Fibroblast of skin of left quadriceps (primary cell): ENCODE data around the gene MGMT.

Experiments
- DNase-seq, 2 experiments: peaks; one replicate each; pipeline ENCODE4 v3.0.0-alpha.2; 2013; ENCODE audit warnings: low read depth in 2 of 2

Gene MGMT

GRCh38 chr10:129654461-129654860 is 187.4 kb downstream of the MGMT start:
- DNase-seq, result no peak

- no peak for DNase-seq
These were observed 188.1 kb downstream of the MGMT start for GRCh38 chr10:129655007-129655678.

- DNase-seq, result no peak
These were observed 188.6 kb downstream of the MGMT start for GRCh38 chr10:129655679-129656031.

- no peak for DNase-seq
These were observed 189.6 kb downstream of the MGMT start for GRCh38 chr10:129656642-129657041.

- no peak for DNase-seq
These were observed 190.4 kb downstream of the MGMT start for GRCh38 chr10:129657297-129658017.

GRCh38 chr10:129658376-129659072 is 191.5 kb downstream of the MGMT start:
- DNase-seq, result no peak

GRCh38 chr10:129659508-129660268 is 192.6 kb downstream of the MGMT start:
- DNase-seq, result peak in 1 of 2 experiments; percentile 8

- DNase-seq, result no peak
These were observed 193.5 kb downstream of the MGMT start for GRCh38 chr10:129660569-129660968.

- DNase-seq, result peak in 1 of 2 experiments; percentile 1
These were observed 195.4 kb downstream of the MGMT start for GRCh38 chr10:129662426-129662825.

- no peak for DNase-seq
These were observed 203.1 kb downstream of the MGMT start for GRCh38 chr10:129670124-129670523.

- DNase-seq, result no peak
These were observed 206.3 kb downstream of the MGMT start for GRCh38 chr10:129673292-129673691.

GRCh38 chr10:129675027-129675769 is 208.2 kb downstream of the MGMT start:
- DNase-seq, result no peak

- no peak for DNase-seq
These were observed 209.0 kb downstream of the MGMT start for GRCh38 chr10:129676014-129676413.

- no peak for DNase-seq
These were observed 210.4 kb downstream of the MGMT start for GRCh38 chr10:129677377-129677927.

GRCh38 chr10:129678186-129678585 is 211.1 kb downstream of the MGMT start:
- DNase-seq, result no peak

- no peak for DNase-seq
These were observed 212.2 kb downstream of the MGMT start for GRCh38 chr10:129679207-129679606.

GRCh38 chr10:129680661-129681344 is 213.8 kb downstream of the MGMT start:
- no peak for DNase-seq

GRCh38 chr10:129681856-129682255 is 214.8 kb downstream of the MGMT start:
- DNase-seq, result no peak

- DNase-seq, result no peak
These were observed 216.5 kb downstream of the MGMT start for GRCh38 chr10:129683519-129683918.

- DNase-seq, result no peak
These were observed 216.9 kb downstream of the MGMT start for GRCh38 chr10:129683920-129684319.
